SK-N-SH treated with all-trans-retinoic acid at 6 μM for 48 hours (cell line): ENCODE measurements around the gene CETN2.

Experiments used
- ATAC-seq: fragments of 200-7000 bp; cut with Tn5 transposase; 3 replicates; pipeline ENCODE4 v1.9.1; 2020; ENCODE audit warnings: mild to moderate bottlenecking, moderate library complexity
- ARNTL ChIP-seq: fragments of 450-650 bp; formaldehyde crosslinking; IDR thresholded peaks from 2 replicates; pipeline ENCODE4 v1.5.0; 2020; ENCODE audit warnings: low read depth, mild to moderate bottlenecking, moderate library complexity, borderline replicate concordance
- BACH2 ChIP-seq: fragments of 250-450 bp; sonication (Bioruptor Pico); IDR thresholded peaks from 2 replicates; pipeline ENCODE4 v1.9.0; 2021; ENCODE audit warnings: mild to moderate bottlenecking, borderline replicate concordance
- CREB5 ChIP-seq: fragments of 250-450 bp; sonication (Bioruptor Pico); IDR thresholded peaks from 2 replicates; pipeline ENCODE4 v1.5.1; 2020; ENCODE audit warnings: low read depth, mild to moderate bottlenecking, moderate library complexity
- CSDC2 ChIP-seq: fragments of 250-450 bp; sonication (Bioruptor Pico); IDR thresholded peaks from 2 replicates; pipeline ENCODE4 v1.5.0; 2020; ENCODE audit warnings: mild to moderate bottlenecking, moderate library complexity
- ESRRG ChIP-seq: fragments of 250-450 bp; sonication (Bioruptor Pico); IDR thresholded peaks from 2 replicates; pipeline ENCODE4 v1.6.1; 2021; ENCODE audit warnings: mild to moderate bottlenecking
- GLIS3 ChIP-seq: fragments of 250-450 bp; sonication (Bioruptor Pico); IDR thresholded peaks from 2 replicates; pipeline ENCODE4 v1.5.0; 2020; ENCODE audit warnings: mild to moderate bottlenecking, moderate library complexity
- ISL1 ChIP-seq: fragments of 250-450 bp; sonication (Bioruptor Pico); IDR thresholded peaks from 2 replicates; pipeline ENCODE4 v2.1.2; 2022; ENCODE audit warnings: mild to moderate bottlenecking, moderate library complexity
- OSR1 ChIP-seq: fragments of 250-450 bp; sonication (Bioruptor Pico); IDR thresholded peaks from 2 replicates; pipeline ENCODE4 v1.8.0; 2022; ENCODE audit warnings: moderate library complexity, mild to moderate bottlenecking, inconsistent platforms
- PATZ1 ChIP-seq: fragments of 250-450 bp; sonication (Bioruptor Pico); IDR thresholded peaks from 2 replicates; pipeline ENCODE4 v1.8.0; 2020; ENCODE audit warnings: mild to moderate bottlenecking, moderate library complexity, borderline replicate concordance
- PPARA ChIP-seq: fragments of 250-450 bp; sonication (Bioruptor Pico); IDR thresholded peaks from 2 replicates; pipeline ENCODE4 v1.5.0; 2020; ENCODE audit warnings: mild to moderate bottlenecking, borderline replicate concordance
- RARB ChIP-seq: fragments of 250-450 bp; sonication (Bioruptor Pico); IDR thresholded peaks from 2 replicates; pipeline ENCODE4 v1.8.0; 2021; ENCODE audit warnings: mild to moderate bottlenecking, moderate library complexity
- SNAI2 ChIP-seq: fragments of 250-450 bp; sonication (Bioruptor Pico); IDR thresholded peaks from 2 replicates; pipeline ENCODE4 v1.5.0; 2020; ENCODE audit warnings: mild to moderate bottlenecking, moderate library complexity
- TCF4 ChIP-seq: fragments of 250-450 bp; sonication (Bioruptor Pico); IDR thresholded peaks from 2 replicates; pipeline ENCODE4 v1.8.0; 2021; ENCODE audit warnings: mild to moderate bottlenecking, moderate library complexity, borderline replicate concordance
- TOX ChIP-seq: fragments of 250-450 bp; sonication (Bioruptor Pico); IDR thresholded peaks from 2 replicates; pipeline ENCODE4 v1.8.0; 2021; ENCODE audit warnings: mild to moderate bottlenecking, moderate library complexity, borderline replicate concordance
- TSHZ2 ChIP-seq: fragments of 250-450 bp; sonication (Bioruptor Pico); IDR thresholded peaks from 2 replicates; pipeline ENCODE4 v1.5.0; 2020; ENCODE audit warnings: mild to moderate bottlenecking, moderate library complexity
- ZC3H10 ChIP-seq: fragments of 250-450 bp; sonication (Bioruptor Pico); IDR thresholded peaks from 2 replicates; pipeline ENCODE4 v1.5.1; 2021; ENCODE audit warnings: mild to moderate bottlenecking, moderate library complexity
- ZFP3 ChIP-seq: fragments of 250-450 bp; sonication (Bioruptor Pico); IDR thresholded peaks from 2 replicates; pipeline ENCODE4 v1.5.0; 2020; ENCODE audit warnings: mild to moderate bottlenecking, moderate library complexity
- ZNF565 ChIP-seq: fragments of 450-650 bp; formaldehyde crosslinking; conservative IDR thresholded peaks from 2 replicates; pipeline ENCODE4 v1.5.0; 2020; ENCODE audit warnings: low read depth, mild to moderate bottlenecking, moderate library complexity
- ZNF70 ChIP-seq: fragments of 450-650 bp; formaldehyde crosslinking; IDR thresholded peaks from 2 replicates; pipeline ENCODE4 v1.5.0; 2020; ENCODE audit warnings: mild to moderate bottlenecking, moderate library complexity
- ZNF8 ChIP-seq: fragments of 450-650 bp; formaldehyde crosslinking; IDR thresholded peaks from 2 replicates; pipeline ENCODE4 v1.5.0; 2020; ENCODE audit warnings: mild to moderate bottlenecking, moderate library complexity
- TF ChIP-seq, protein P1 (sequence below): fragments of 250-450 bp; sonication (Bioruptor Pico); IDR thresholded peaks from 2 replicates; pipeline ENCODE4 v1.8.0; 2021; ENCODE audit warnings: low read depth, mild to moderate bottlenecking, moderate library complexity, borderline replicate concordance

The CETN2 gene

DNA sequence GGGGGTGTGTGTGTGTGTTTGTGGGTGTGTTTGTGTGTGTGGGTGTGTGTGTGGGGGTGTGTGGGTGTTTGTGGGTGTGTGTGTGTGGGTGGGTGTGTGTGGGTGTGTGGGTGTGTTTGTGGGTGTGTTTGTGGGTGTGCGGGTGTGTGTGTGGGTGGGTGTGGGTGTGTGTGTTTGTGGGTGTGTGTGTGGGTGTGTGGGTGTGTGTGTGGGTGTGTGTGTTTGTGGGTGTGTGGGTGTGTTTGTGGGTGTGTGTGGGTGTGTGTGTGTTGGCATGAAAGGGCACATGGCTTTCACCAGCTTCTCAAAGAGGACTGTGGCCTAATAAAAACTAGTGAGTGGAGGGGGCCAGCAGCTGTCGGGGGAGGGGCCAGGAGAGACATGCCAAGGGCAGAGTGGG lies 42.0 kb upstream of the CETN2 start:
- no peak for ATAC-seq
- no peak for TF ChIP-seq ZFP3 (CRISPR knock-in tag)
- TF ChIP-seq SNAI2, result no peak
- no peak for TF ChIP-seq CSDC2
- TF ChIP-seq BACH2 (CRISPR knock-in tag), result no peak
- TF ChIP-seq ISL1 (CRISPR knock-in tag), result no peak
- TF ChIP-seq ARNTL (CRISPR knock-in tag), result no peak
- TF ChIP-seq RARB (CRISPR knock-in tag), result no peak
- no peak for TF ChIP-seq CREB5 (CRISPR knock-in tag)
- TF ChIP-seq PPARA (CRISPR knock-in tag), result no peak
- no peak for TF ChIP-seq TOX (CRISPR knock-in tag)
- no peak for TF ChIP-seq TSHZ2
- TF ChIP-seq PATZ1 (CRISPR knock-in tag), result no peak
- no peak for TF ChIP-seq ZNF70 (CRISPR knock-in tag)
- TF ChIP-seq TCF4 (CRISPR knock-in tag), result no peak
- no peak for TF ChIP-seq ZNF8
- no peak for TF ChIP-seq GLIS3 (CRISPR knock-in tag)
- TF ChIP-seq, protein P1, sequence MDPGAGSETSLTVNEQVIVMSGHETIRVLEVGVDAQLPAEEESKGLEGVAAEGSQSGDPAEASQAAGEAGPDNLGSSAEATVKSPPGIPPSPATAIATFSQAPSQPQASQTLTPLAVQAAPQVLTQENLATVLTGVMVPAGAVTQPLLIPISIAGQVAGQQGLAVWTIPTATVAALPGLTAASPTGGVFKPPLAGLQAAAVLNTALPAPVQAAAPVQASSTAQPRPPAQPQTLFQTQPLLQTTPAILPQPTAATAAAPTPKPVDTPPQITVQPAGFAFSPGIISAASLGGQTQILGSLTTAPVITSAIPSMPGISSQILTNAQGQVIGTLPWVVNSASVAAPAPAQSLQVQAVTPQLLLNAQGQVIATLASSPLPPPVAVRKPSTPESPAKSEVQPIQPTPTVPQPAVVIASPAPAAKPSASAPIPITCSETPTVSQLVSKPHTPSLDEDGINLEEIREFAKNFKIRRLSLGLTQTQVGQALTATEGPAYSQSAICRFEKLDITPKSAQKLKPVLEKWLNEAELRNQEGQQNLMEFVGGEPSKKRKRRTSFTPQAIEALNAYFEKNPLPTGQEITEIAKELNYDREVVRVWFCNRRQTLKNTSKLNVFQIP (CRISPR knock-in tag), result no peak

GRCh38 chrX:152871260-152871659 lies 40.7 kb upstream of the CETN2 start:
- TF ChIP-seq PPARA (CRISPR knock-in tag), result no peak
- no peak for TF ChIP-seq SNAI2
- TF ChIP-seq TCF4 (CRISPR knock-in tag), result no peak
- no peak for TF ChIP-seq TOX (CRISPR knock-in tag)
- no peak for TF ChIP-seq TSHZ2
- no peak for TF ChIP-seq ZC3H10 (CRISPR knock-in tag)
- no peak for TF ChIP-seq RARB (CRISPR knock-in tag)
- TF ChIP-seq OSR1 (CRISPR knock-in tag), result no peak
- no peak for TF ChIP-seq CSDC2
- no peak for TF ChIP-seq CREB5 (CRISPR knock-in tag)
- no peak for TF ChIP-seq ZFP3 (CRISPR knock-in tag)
- TF ChIP-seq ESRRG, result no peak
- no peak for TF ChIP-seq ZNF70 (CRISPR knock-in tag)
- TF ChIP-seq, protein P1 (CRISPR knock-in tag), result no peak
- no peak for TF ChIP-seq ZNF565 (CRISPR knock-in tag)
- TF ChIP-seq BACH2 (CRISPR knock-in tag), result no peak
- no peak for TF ChIP-seq ARNTL (CRISPR knock-in tag)
- no peak for TF ChIP-seq GLIS3 (CRISPR knock-in tag)
- TF ChIP-seq ISL1 (CRISPR knock-in tag), result no peak
- ATAC-seq, result no peak
